Peyer's patch (tissue), 4 donors: Measurements from ENCODE around the gene MT1A. TPM values are rescaled to one million over a fixed set of nuclear protein-coding genes. Genes with fewer than 3 reads are reported as not detected.

Experiments
- DNase-seq, 3 donors: peaks; one replicate each; pipeline ENCODE4 v3.0.0-alpha.2; 2017 to 2019
- H3K27ac ChIP-seq, 4 donors: fragments of 200-600 bp; sonication (generic); one replicate each; pipeline ENCODE4 v1.5.1; 2016 to 2019
- H3K27me3 ChIP-seq, 2 donors: fragments of 200-600 bp; sonication (generic); one replicate each; pipeline ENCODE4 v1.5.1; 2019
- H3K36me3 ChIP-seq, 3 donors: fragments of 200-600 bp; sonication (generic); one replicate each; pipeline ENCODE4 v1.5.1; 2016 to 2019
- H3K4me1 ChIP-seq, 4 donors: fragments of 200-600 bp; sonication (generic); one replicate each; pipeline ENCODE4 v1.5.1; 2016 to 2019
- H3K4me3 ChIP-seq, 4 donors: fragments of 200-600 bp; sonication (generic); 1 replicate in 3 of 4; 2 replicates in 1 of 4; pipeline ENCODE4 v1.5.1; 2016 to 2019; ENCODE audit warnings: mild to moderate bottlenecking in 1 of 4
- H3K9me3 ChIP-seq, 4 donors: fragments of 200-600 bp; sonication (generic); one replicate each; pipeline ENCODE4 v1.5.1; 2016 to 2019; ENCODE audit warnings: mild to moderate bottlenecking in 1 of 4
- CTCF ChIP-seq, 6 experiments: fragments of 450-650 bp in 4 of 6; fragments of 200-600 bp in 2 of 6; sonication (generic) in 1 of 6; IDR thresholded peaks; one replicate each; pipeline ENCODE4 v1.5.1; 2017 to 2019; ENCODE audit warnings: antibody characterized with exemption in 6 of 6, mild to moderate bottlenecking in 3 of 6, moderate library complexity in 1 of 6
- POLR2A ChIP-seq, 2 donors: fragments of 450-650 bp; IDR thresholded peaks; one replicate each; pipeline ENCODE4 v1.5.1; 2017; ENCODE audit warnings: antibody characterized with exemption in 2 of 2, mild to moderate bottlenecking in 2 of 2, moderate library complexity in 2 of 2
- total RNA-seq, 4 donors: library from RNA; depleted of rRNA; stranded (reverse); fragments of >200 nt; gene quantifications; one replicate each; pipeline ENCODE4 v1.1.0, GENCODE V29; 2016

The MT1A gene
- total RNA-seq, 4 donors from 2014 or later = 102 TPM; not detected in 3

- TF ChIP-seq CTCF (IDR thresholded peaks at IDR 0.05) (no peak), POLR2A (IDR thresholded peaks at IDR 0.05) (no peak)
- no peaks in the 10 kb centered on the region for H3K9me3 ChIP-seq
- no peak for DNase-seq
- no peaks in the 10 kb centered on the region for H3K36me3 ChIP-seq
- peaks cover 0 to 17% (median 7%) of the 10 kb centered on the region in 4 donors for H3K4me1 ChIP-seq
- no peak overlapping the region for H3K27ac ChIP-seq
- no peak overlapping the region for H3K4me3 ChIP-seq
- no peaks in the 10 kb centered on the region for H3K27me3 ChIP-seq
These were observed 6.8 kb downstream of the MT1A start for GRCh38 chr16:56645311-56645710.

- TF ChIP-seq CTCF (IDR thresholded peaks at IDR 0.05) (no peak), POLR2A (IDR thresholded peaks at IDR 0.05) (no peak)
These were observed 7.4 kb downstream of the MT1A start for GRCh38 chr16:56645838-56646237.

GRCh38 chr16:56647641-56648431 is 9.4 kb downstream of the MT1A start:
- peak in 2 of 3 donors; percentile 65 to 86 for DNase-seq
- peaks cover 0 to 15% (median 6%) of the 10 kb centered on the region in 4 donors for H3K4me1 ChIP-seq
- no peaks in the 10 kb centered on the region for H3K9me3 ChIP-seq
- TF ChIP-seq CTCF (IDR thresholded peaks at IDR 0.05) (peak in 3 of 6 experiments; percentile 5 to 21 (median 20)), POLR2A (IDR thresholded peaks at IDR 0.05) (no peak)
- peak overlapping the region in 2 of 4 donors; percentile 31 to 59 for H3K27ac ChIP-seq
- H3K27me3 ChIP-seq = no peaks in the 10 kb centered on the region
- no peak overlapping the region for H3K4me3 ChIP-seq
- H3K36me3 ChIP-seq = no peaks in the 10 kb centered on the region

More at GRCh38 chr16:56645838-56646237, 7.4 kb downstream of the MT1A start:
- no peaks in the 10 kb centered on the region for H3K9me3 ChIP-seq
- DNase-seq = no peak
- no peak overlapping the region for H3K27ac ChIP-seq
- H3K27me3 ChIP-seq = no peaks in the 10 kb centered on the region
- H3K4me1 ChIP-seq = peaks cover 0 to 17% (median 7%) of the 10 kb centered on the region in 4 donors
- no peaks in the 10 kb centered on the region for H3K36me3 ChIP-seq
- no peak overlapping the region for H3K4me3 ChIP-seq

GRCh38 chr16:56649271-56649670 is 10.8 kb downstream of the MT1A start:
- TF ChIP-seq POLR2A (IDR thresholded peaks at IDR 0.05) = no peak
- TF ChIP-seq CTCF (IDR thresholded peaks at IDR 0.05) = no peak
- H3K27me3 ChIP-seq = no peaks in the 10 kb centered on the region
- no peaks in the 10 kb centered on the region for H3K36me3 ChIP-seq
- peaks cover 0 to 2% (median 0%) of the 10 kb centered on the region in 4 donors for H3K4me1 ChIP-seq
- H3K27ac ChIP-seq = no peak overlapping the region
- no peak overlapping the region for H3K4me3 ChIP-seq
- no peaks in the 10 kb centered on the region for H3K9me3 ChIP-seq
- DNase-seq = no peak

GRCh38 chr16:56649820-56650219 is 11.4 kb downstream of the MT1A start:
- Histone ChIP-seq H3K27me3 (no peaks in the 10 kb centered on the region), H3K36me3 (no peaks in the 10 kb centered on the region), H3K9me3 (no peaks in the 10 kb centered on the region), H3K4me1 (no peaks in the 10 kb centered on the region), H3K4me3 (no peak overlapping the region), H3K27ac (no peak overlapping the region)
- TF ChIP-seq POLR2A (IDR thresholded peaks at IDR 0.05) = no peak
- TF ChIP-seq CTCF (IDR thresholded peaks at IDR 0.05) = no peak
- no peak for DNase-seq
